Measurements from ENCODE around the gene NAB2.
"Not testable (repeated sequence)": the region's sequence is repeated elsewhere in the genome, so short reads cannot be mapped to it uniquely, and the experiment has no call there.

NAB2 gene

GRCh38 chr12:57063991-57064685 lies 24.8 kb upstream of the NAB2 start:
- peak in 1 of 2 donors; percentile 17 for DNase-seq (ENCODE audit: low read depth in 1 of 2, low spot score in 1 of 2)

- DNase-seq (ENCODE audit: low read depth in 1 of 2, low spot score in 1 of 2) = no peak
These were observed 22.7 kb upstream of the NAB2 start for GRCh38 chr12:57066245-57066644.

- peak in 1 of 2 donors; percentile 34 for DNase-seq (ENCODE audit: low read depth in 1 of 2, low spot score in 1 of 2)
These were observed 19.4 kb upstream of the NAB2 start for GRCh38 chr12:57069523-57069922.

- DNase-seq (ENCODE audit: low read depth in 1 of 2, low spot score in 1 of 2) = no peak
These were observed 16.3 kb upstream of the NAB2 start for GRCh38 chr12:57072661-57073060.

GRCh38 chr12:57073566-57074450 lies 15.1 kb upstream of the NAB2 start:
- not testable (repeated sequence) for DNase-seq (ENCODE audit: low read depth in 1 of 2, low spot score in 1 of 2)

- DNase-seq (ENCODE audit: low read depth in 1 of 2, low spot score in 1 of 2) = peak; percentile 83 to 91
These were observed 10.2 kb upstream of the NAB2 start, which contains the start of gene NEMP1 for GRCh38 chr12:57078519-57079404. Gene NEMP1 (minus strand): TSS chr12:57078791. CDS start chr12:57078745, 46 bp downstream.

GRCh38 chr12:57079821-57080220 lies 9.1 kb upstream of the NAB2 start:
- no peak for DNase-seq (ENCODE audit: low read depth in 1 of 2, low spot score in 1 of 2)

GRCh38 chr12:57080855-57081254 lies 8.1 kb upstream of the NAB2 start:
- DNase-seq (ENCODE audit: low read depth in 1 of 2, low spot score in 1 of 2) = no peak

- no peak for DNase-seq (ENCODE audit: low read depth in 1 of 2, low spot score in 1 of 2)
These were observed 2.9 kb upstream of the NAB2 start for GRCh38 chr12:57085999-57086492.

- peak in 1 of 2 donors; percentile 34 for DNase-seq (ENCODE audit: low read depth in 1 of 2, low spot score in 1 of 2)
These were observed 2.4 kb upstream of the NAB2 start for GRCh38 chr12:57086493-57087009.

- peak; percentile 83 to 89 for DNase-seq (ENCODE audit: low read depth in 1 of 2, low spot score in 1 of 2)
These were observed 1.8 kb upstream of the NAB2 start for GRCh38 chr12:57087010-57087690.

GRCh38 chr12:57087691-57088353 lies 1.1 kb upstream of the NAB2 start:
- peak; percentile 41 to 64 for DNase-seq (ENCODE audit: low read depth in 1 of 2, low spot score in 1 of 2)

- DNase-seq (ENCODE audit: low read depth in 1 of 2, low spot score in 1 of 2) = peak in 1 of 2 donors; percentile 40
These were observed 644 bp downstream of the NAB2 start for GRCh38 chr12:57089271-57090245.

- no peak for DNase-seq (ENCODE audit: low read depth in 1 of 2, low spot score in 1 of 2)
These were observed 1.6 kb downstream of the NAB2 start for GRCh38 chr12:57090490-57090889.

- DNase-seq (ENCODE audit: low read depth in 1 of 2, low spot score in 1 of 2) = no peak
These were observed 2.2 kb downstream of the NAB2 start for GRCh38 chr12:57090924-57091637.

GRCh38 chr12:57091638-57092528 lies 3.0 kb downstream of the NAB2 start:
- DNase-seq (ENCODE audit: low read depth in 1 of 2, low spot score in 1 of 2) = no peak

- no peak for DNase-seq (ENCODE audit: low read depth in 1 of 2, low spot score in 1 of 2)
These were observed 3.6 kb downstream of the NAB2 start for GRCh38 chr12:57092529-57092862.
